DMS153 (cell line): ENCODE results near the gene RAB34.

Experiments
- DNase-seq: peaks from one replicate; lab custom pipeline; 2025; lab: John Stamatoyannopoulos, UW

RAB34 gene, protein sequence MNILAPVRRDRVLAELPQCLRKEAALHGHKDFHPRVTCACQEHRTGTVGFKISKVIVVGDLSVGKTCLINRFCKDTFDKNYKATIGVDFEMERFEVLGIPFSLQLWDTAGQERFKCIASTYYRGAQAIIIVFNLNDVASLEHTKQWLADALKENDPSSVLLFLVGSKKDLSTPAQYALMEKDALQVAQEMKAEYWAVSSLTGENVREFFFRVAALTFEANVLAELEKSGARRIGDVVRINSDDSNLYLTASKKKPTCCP

GRCh38 chr17:28717578-28718332 is at the start of gene RAB34:
RAB34 (minus strand) TSS chr17:28717868; CDS start chr17:28717266, 602 bp downstream.
- DNase-seq, result peak; percentile 51

GRCh38 chr17:28765038-28765437 is 47.4 kb upstream of the RAB34 start:
- no peak for DNase-seq

DNA sequence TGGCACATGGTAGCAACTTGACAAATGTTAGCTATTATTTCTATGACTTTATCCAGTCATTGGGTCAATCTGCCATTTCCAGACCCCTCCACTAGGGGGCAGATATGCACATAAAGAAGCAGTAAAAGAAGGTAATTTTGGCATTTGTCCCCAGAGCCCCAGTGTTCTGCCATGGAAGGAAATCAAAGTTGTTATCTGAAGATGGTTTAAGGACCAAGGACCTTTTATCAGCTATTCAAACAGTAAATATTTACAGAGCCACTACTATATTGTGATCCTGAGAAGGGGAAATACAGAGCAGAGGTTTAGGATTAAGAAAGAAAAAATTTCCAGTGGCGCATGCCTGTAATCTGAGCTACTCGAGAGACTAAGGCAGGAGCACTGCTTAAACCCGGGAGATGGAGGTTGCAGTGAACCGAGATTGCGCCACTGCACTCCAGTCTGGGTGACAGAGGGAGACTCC is 46.2 kb upstream of the RAB34 start:
- peak; percentile 57 for DNase-seq

DNA sequence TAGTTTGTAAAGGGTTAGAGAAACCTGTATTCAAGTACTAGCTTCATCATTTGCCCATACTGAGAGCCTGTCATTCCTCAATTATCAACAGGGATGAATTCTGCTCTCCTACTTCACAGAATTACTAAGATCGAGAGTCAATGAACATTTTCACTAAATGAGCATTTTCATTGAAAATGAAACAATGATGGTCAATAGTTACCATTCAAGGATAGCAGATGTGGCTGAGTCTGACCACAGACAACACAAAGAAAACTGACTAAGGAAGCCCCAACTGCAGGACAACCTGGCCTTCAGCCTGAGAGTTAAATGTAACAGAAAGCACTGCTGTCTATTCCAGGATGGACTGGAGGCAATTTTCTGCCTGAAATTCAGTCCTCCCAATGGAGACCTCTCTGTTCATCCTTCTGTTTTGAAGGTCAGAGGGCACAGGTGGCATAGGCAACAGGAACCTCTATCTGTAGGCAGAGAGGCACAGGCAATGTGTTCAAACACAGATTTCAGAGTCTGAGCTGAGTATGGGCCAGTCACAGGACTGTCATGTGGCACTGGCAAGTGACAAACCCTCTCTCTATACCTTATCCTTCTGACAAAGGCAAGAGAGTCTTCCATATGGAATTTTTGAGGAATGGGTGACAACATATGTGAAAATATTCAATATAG is 45.6 kb upstream of the RAB34 start:
- no peak for DNase-seq

- peak; percentile 97 for DNase-seq
These were observed 43.2 kb upstream of the RAB34 start for GRCh38 chr17:28760601-28761562.

DNA sequence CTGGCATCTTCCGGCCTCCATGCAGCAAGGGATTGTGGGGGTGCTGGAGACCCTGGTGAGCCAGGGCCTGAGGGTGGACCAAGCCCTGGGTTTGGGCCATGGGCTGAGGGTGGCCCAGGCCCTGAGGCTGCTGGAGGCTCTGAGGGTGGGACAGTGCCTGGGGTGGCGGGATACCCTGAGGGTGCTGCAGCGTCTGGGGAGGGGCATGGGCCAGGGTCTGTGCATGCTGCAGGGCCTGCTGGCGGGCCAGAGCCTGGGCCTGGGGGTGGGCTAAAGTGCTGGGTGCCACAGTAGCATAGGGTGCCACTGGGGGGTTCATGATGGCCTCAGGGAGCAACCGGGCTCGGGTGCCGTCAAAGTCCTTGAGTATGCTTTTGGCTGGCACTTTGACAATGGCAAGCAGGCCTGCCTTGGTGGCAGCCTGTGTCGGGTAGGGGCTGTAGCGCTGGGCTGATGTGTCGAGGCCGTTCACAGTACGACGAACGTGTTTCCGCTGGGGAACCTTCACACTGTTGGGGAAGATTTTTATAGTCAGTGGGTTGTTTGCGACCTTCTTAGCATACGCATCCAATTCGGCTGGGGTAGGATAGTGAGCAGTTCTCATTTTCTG is 41.7 kb upstream of the RAB34 start:
- DNase-seq, result no peak

DNA sequence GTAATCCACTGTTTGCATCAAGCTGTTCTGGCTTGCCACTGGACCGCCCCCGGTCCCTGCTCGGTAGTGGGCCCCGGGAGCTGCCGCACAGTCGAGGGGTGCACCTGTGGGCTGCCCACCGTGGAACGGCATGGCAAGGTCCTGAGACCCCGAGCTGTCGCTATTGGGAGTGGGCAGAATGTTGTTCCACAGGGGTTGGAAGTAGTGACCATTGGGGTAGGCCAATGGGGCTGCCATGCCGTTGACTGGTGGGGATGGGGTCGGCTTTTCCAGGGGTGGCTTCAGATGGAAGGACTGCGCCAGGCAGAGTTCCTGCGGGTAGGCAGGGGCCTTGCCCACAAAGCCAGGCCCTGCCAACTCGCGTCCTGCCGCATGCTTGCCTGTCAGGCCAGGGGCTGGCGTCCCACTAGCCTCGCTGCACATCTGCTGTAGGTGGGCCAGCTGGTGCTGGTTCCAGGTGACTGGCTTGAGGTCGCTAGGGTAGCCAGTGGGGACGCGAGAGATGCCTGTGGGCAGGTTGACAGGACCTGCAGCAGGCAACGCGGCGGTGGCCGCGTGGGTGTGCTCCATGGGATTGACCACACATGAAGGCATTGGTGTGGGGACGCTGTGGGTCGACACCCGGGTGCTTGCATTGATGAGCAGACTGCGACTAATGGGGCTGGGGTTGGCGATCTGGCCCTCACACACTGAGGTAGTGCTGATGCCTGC is 40.9 kb upstream of the RAB34 start:
- no peak for DNase-seq

DNA sequence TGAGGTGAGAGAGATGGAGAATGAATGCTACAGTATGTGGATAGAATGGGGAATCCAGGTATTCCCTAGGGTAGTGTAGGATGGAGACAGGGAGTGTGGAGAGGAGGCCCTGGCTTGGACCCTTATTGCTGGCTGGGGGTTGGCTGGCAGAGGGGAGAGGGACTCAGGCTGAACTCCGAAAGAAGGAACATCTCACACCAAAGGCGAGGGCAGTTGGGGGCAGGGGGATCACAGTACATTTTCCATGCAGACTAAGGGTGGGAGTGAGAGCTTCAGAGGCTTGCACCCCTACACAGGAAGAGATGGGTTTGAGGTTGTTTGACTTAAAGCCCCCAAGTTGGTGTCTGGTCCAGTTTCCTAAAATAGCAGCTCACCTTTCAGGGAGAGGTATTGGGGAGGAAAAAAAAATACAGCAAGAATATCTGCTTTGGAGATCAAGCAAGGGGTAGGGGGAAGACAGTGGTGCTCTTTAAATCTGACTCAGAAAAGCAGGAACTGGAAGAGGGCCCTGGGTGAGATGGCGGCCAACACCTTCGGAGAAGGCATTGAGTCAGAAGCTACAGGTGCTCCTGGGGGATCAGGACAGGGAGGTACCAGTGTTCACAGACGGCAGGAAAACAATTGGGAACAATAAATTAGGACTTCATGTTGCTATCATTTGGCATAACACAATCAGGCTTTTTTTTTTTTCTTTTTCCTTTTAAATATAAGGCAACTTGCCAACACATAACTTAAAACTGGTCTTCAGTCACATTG is 38.6 kb upstream of the RAB34 start:
- no peak for DNase-seq

DNA sequence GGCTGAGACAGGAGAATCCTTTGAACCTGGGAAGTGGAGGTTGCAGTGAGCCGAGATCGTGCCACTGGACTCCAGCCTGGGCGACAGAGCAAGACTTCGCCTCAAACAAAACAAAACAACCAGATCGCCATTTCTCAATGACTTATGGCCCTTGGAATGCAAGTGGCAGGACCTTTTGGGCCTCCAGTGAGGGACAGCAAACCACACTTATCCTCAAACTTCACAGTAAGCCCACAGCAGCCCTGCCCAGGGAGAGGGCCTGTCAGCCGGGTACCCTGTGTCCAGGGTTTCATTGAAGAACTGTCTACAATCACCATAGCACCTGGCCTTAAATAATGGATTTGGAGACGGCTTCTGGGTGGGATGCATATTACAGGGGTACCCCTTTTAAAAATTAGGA is 37.8 kb upstream of the RAB34 start:
- DNase-seq, result no peak

DNA sequence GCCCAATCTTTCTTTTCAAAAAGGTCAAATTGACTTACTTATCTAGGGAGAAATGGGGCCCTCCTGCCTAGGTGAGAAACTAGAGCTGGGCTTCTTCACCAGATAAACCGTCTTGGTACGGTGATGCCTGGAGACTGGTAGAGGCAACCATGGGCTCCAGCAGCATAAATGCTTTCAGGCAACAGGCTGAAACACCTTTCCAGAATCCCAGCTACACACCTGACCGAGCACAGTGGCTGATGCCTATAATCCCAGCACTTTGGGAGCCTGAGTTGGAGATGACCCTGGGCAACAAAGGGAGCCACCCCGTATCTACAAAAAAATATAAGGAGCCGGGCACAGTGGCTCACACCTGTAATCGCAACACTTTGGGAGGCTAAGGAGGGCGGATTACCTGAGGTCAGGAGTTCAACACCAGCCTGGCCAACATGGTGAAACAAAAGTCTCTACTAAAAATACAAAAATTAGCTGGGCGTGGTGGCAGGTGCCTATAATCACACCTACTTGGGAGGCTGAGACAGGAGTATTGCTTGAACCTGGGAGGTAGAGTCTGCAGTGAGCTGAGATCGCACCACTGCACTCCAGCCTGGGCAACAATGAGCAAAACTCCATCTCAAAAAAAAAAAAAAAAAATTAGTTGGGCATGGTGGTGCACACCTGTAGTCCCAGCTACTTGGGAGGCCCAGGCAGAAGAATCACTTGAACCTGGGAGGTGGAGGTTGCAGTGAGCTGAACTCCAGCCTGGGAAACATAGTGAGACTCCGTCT is 34.1 kb upstream of the RAB34 start:
- DNase-seq, result no peak

DNA sequence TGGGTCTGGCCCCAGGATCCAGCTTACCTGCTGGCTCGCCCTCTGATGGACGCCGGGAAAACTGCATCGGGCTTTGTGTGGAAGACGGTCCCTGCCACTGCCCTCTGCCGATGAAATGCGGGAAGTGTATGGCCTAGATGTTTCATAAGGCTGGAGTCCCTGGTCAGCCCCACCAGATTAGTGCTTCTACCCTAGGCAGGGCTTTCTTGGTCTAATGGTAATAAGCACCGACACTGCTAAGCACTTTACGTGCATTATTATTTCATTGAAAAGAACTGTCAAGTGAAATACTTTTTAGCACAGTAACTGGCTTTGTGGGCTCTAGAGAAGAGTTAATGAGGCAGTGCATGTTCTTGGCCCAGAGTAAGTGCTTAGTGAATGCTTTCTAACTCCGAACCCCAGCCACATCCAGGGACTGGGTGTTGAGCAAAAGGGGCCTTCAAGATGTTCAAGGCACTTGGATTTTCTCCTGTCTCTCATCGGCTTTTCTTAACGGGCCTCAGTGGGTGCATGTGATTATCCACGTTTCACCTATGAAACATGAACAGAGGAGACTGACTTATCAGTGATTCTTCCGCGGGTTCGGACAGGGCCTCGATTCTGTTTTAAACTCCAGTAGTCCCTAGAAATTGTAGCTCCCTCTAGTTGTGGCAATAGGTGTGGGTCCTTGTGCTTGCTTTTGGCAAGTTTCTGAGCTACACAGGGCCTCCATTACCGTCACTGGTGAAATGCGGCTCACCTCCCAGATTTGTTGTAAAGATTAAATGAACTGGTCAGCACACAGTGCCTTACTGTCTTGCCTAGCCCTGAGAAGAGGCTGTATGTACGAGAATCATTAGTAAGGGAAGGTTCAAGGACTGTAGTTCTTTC is 32.7 kb upstream of the RAB34 start:
- DNase-seq, result peak; percentile 87

GRCh38 chr17:28749516-28750177 is 32.0 kb upstream of the RAB34 start:
- DNase-seq, result no peak

DNA sequence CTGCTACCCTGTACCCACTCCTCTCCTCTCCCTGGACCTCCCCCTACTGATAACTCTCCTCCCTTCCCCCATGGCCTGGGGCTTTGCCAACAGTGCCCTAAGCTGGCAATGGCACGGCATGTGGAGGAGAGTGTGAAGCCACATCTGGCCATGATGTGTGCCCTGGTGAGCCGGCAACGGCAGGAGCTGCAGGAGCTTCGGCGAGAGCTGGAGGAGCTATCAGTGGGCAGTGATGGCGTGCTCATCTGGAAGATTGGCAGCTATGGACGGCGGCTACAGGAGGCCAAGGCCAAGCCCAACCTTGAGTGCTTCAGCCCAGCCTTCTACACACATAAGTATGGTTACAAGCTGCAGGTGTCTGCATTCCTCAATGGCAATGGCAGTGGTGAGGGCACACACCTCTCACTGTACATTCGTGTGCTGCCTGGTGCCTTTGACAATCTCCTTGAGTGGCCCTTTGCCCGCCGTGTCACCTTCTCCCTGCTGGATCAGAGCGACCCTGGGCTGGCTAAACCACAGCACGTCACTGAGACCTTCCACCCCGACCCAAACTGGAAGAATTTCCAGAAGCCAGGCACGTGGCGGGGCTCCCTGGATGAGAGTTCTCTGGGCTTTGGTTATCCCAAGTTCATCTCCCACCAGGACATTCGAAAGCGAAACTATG is 31.3 kb upstream of the RAB34 start:
- no peak for DNase-seq

DNA sequence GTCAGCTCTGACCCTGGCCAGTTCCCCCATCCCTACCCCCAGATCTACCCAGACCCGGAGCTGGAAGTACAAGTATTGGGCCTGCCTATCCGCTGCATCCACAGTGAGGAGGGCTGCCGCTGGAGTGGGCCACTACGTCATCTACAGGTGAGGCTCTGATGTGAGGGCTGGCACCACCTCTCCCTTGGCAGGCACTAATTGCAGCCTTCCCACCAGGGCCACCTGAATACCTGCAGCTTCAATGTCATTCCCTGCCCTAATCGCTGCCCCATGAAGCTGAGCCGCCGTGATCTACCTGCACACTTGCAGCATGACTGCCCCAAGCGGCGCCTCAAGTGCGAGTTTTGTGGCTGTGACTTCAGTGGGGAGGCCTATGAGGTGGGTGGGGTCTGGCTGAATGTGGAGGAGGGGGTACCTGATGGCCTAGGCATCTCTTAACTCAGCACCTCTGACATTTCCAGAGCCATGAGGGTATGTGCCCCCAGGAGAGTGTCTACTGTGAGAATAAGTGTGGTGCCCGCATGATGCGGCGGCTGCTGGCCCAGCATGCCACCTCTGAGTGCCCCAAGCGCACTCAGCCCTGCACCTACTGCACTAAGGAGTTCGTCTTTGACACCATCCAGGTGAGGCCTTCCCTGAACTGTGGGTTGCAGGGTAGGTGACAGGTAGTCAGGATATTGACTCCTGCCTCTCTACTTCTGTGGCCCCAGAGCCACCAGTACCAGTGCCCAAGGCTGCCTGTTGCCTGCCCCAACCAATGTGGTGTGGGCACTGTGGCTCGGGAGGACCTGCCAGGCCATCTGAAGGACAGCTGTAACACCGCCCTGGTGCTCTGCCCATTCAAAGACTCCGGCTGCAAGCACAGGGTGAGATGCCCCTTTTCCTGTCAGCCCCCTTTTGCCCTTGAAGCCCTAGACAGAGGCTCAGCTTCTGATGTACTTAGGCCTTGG is 30.4 kb upstream of the RAB34 start:
- DNase-seq, result no peak

- DNase-seq, result no peak
These were observed 29.5 kb upstream of the RAB34 start for GRCh38 chr17:28747051-28747691.
